Measurements from ENCODE around the gene HSPBP1. TPM values are rescaled to one million over a fixed set of nuclear protein-coding genes. Genes with fewer than 3 reads are reported as not detected.
A peak's percentile ranks its signal among the peaks of the same experiment; 100 is the strongest.

The HSPBP1 gene
- total RNA-seq, 1 donor from 2014 or later: 29.2 TPM

DNA sequence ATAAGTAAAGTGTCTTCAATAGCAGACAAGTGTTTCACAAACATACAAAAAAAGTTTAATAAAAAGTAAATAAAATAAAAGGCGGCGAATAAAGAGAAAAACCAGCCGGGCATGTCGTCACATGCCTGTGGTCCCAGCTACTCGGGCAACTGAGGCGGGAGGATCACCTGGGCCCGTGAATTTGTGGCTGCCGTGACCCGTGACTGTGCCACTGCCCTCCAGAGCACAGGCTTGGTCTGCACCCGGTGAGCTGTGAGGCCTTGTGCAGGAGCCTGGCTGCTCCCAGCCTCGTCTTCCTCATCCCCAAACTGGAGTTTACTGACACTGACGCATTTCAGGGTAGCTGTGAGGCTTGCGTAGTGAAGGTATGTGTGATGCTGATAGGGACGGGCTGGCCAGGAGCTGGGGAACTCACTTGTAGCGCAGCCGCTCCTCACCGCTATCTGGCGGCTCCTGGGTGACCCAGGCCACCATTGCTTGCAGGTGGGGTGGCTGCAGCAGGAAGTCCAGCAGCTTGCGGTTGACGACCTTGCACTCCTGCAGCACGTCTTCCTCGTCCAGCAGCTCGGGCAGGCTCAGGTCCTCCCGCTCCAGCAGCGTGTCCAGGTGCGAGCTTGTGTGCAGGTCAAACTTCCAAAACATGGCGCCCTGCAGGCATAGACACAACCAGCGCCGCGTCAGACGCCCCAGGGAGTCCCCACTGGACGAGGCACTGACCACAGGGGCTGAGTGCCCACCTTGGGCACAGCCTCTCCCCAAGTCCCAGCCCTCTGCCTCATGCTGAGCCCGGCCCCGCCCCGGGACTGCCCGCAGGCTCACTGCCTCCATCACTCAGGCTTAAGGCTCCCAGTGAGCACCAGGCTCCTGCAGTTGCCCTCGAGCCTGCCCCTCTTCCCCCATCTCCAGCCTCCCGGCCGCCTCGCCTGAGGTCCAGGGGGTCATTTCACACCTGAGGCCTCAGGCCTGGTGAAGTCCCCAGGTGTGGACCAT, 33.2 kb downstream of the HSPBP1 start:
- intact Hi-C loops (cut with DNase I): no loop called here
- DNase-seq (no peak), ATAC-seq (ENCODE audit: poor library complexity) (no peak)

DNA sequence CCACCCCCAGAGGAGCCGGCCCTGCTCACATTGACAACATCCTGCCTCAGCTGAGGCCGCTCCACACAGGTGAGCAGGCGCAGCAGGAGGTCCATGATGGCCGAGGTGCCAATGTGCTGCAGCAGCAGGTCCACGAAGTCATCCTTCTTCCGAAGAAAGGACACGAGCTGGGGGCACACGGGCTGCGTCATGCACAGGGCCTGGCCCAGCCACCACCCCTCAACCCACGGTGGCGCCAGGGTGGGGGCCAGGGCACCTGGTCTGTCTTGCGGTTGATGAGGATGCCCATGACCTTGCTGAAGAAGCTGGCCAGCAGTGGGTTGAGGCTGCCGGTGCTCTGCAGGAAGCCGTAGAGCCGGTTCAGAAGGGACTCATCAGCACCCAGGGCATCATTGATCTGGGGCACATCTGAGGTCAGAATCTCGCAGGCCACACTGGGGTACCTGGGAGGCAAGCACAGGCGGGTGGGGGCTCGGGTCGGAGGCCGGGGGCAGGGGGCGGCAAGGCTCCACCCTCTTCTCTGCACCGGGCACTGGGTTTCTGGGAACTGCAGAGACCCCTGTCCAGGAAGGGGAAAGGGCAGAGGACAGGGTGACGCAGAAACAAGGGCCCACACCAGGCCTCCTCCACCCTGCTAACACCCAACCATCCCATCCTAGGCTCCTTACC, 34.5 kb downstream of the HSPBP1 start:
- no peak for ATAC-seq (ENCODE audit: poor library complexity)
- no peak for DNase-seq

DNA sequence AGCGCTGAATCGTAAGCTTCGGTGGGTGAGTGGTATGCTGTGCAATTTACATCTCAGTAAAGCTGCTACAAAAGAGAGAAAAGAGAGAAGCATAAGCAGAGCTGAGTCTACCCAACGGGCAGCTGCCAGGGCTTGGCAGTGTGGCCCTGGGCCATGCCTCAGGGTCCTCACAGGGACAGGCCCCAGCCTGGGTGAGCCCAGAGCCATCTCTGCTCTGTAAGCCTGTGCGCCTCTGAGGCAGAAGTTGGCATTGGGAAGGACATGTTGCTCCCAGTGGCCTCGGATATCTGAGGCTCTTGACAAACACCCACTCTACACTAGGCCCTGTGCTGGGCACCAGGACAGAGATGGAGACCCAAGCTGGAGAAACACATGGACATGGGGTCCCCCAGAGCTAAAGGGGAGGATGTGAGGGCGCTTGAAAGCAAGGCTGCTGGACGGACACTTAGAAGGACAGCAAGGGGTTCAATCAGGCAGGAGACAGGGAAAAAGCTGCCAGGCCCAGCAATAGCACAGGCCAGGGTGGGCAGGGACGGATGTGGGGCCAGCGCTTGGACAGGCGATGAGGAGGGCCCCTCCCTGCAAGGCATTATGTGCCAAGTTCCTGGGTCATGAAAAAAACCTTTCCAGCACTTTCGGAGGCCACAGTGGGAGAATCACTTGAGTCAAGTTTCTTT, 35.8 kb downstream of the HSPBP1 start:
- no peak for ATAC-seq (ENCODE audit: poor library complexity)
- no peak for DNase-seq

More for the DNA sequence above, 34.5 kb downstream of the HSPBP1 start:
- intact Hi-C loops (cut with DNase I): no loop called here

GRCh38 chr19:55242517-55242916, 37.4 kb downstream of the HSPBP1 start:
- ATAC-seq (ENCODE audit: poor library complexity): no peak
- DNase-seq: no peak
- intact Hi-C loops (cut with DNase I): no loop called here

More for the DNA sequence above, 35.8 kb downstream of the HSPBP1 start:
- intact Hi-C loops (cut with DNase I): no loop called here

DNA sequence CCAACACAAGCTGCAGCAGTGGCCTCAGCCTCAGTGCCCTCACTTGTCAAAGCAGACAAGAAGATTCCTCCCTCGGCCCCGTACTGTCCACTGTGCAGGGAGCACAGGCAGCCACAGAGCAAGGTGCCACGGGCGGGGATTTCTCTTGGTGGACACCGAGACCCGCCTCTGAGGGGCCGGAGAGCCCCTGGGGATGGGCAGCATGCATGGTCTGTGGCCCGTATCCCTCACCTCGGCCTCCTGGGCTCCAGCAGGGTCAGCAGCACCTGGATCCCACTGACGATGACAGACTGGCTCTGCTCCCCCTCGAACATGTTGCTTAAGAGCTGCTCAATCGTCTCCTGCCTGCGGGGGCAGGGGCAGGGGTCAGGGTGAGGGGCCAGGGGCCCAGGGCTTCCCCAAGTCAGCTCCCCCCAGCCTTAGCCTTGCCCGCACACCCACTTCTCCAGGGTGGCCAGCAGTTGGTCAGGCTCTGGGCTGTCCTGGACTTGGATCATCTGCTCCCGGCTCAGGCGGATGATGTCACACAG, 37.9 kb downstream of the HSPBP1 start:
- intact Hi-C loops (cut with DNase I): no loop called here

GRCh38 chr19:55241143-55241934, 38.6 kb downstream of the HSPBP1 start:
- ATAC-seq (ENCODE audit: poor library complexity) (no peak), DNase-seq (no peak)
- intact Hi-C loops (cut with DNase I): no loop called here

More for the DNA sequence above, 37.9 kb downstream of the HSPBP1 start:
- DNase-seq: no peak
- ATAC-seq (ENCODE audit: poor library complexity): no peak

GRCh38 chr19:55240713-55241020, 39.2 kb downstream of the HSPBP1 start:
- ATAC-seq (ENCODE audit: poor library complexity): no peak
- DNase-seq: no peak
- intact Hi-C loops (cut with DNase I): no loop called here

DNA sequence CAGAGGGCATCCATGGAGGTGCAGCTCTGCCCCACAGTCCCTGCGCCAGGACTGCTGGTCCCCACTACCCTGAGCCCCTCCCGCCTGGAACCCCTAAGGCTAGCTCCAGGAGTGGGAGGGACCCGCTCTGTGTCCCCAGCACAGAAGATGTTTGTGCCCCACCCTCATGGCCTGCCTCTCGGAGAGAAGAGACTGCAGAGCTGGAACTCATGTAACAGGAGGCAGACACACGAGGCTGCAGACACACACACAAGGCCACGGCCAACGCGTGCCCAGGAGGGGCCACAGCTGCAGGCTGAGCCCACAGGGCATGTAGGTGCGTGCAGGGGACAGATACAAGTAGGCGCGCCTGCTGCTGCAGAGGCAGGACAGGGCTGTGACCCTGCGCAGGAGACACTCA, 40.9 kb downstream of the HSPBP1 start:
- ATAC-seq (ENCODE audit: poor library complexity) (no peak), DNase-seq (no peak)
- intact Hi-C loops (cut with DNase I): no loop called here

GRCh38 chr19:55238030-55238429, 41.9 kb downstream of the HSPBP1 start:
- no peak for DNase-seq
- no peak for ATAC-seq (ENCODE audit: poor library complexity)

GRCh38 chr19:55232986-55233385, 46.9 kb downstream of the HSPBP1 start:
- intact Hi-C loops (cut with DNase I): no loop called here
- no peak for DNase-seq
- ATAC-seq (ENCODE audit: poor library complexity): no peak

More at GRCh38 chr19:55238030-55238429, 41.9 kb downstream of the HSPBP1 start:
- intact Hi-C loops (cut with DNase I): no loop called here

DNA sequence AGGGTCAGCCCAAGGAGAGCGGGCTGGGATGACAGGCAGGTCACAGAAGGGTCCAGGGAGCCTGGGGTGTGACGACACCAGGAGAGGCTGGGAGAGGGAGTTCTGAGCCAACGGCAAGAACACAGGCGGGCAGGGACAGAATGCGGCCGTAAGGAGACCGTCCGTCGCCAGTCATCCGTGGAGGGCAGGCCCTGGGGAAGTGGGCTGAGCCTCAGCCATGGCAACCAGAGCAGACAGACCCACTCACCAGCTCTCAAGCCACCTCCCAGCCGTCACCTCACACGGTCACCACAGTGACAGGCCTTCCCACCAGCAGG, 47.7 kb downstream of the HSPBP1 start:
- no peak for ATAC-seq (ENCODE audit: poor library complexity)
- intact Hi-C loops (cut with DNase I): no loop called here
- no peak for DNase-seq

DNA sequence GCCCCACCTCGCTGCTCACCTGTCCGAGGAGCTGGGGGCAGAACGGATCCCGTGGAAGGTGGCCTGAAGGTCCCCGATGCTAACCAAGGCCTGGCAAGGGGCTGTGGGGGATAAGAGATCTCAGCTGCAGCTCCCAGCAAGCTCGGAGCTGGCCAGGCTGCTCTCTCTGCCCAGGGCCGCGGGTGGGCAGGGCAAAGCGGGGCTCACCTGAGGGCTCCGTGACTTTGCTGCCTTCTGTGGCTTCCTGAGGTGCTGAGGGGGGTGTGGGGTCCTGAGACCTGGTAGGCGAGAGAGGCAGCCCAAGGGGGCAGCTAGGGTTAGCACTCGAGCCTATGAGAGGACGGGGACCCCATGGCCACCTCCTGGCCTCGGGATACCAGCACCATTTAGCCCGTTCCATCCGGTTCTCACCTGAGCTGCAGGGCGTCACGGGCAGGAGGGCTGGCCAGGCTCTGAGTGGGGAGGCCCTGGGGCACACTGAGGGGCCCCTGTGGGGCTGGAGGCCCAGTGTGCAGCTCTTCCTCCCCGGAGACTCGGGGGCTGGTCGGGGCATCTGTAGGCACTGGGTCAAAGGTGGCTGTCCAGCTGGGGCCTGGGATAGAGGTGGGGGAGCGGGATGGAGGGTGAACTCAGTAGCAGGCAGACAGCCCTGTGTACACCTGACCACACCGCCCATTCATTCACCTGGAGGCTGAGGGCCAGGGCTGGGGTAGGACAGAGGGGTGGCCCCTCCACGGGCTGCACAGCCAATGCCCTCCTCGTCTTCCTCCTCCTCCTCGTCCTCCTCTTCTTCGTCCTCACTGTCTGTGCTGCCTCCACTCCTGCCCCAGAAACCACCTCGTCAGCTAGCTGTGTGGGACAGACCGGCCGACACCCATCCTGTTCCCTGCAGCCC, 48.3 kb downstream of the HSPBP1 start:
- no peak for DNase-seq
- intact Hi-C loops (cut with DNase I): no loop called here
- ATAC-seq (ENCODE audit: poor library complexity): no peak

- ATAC-seq (ENCODE audit: poor library complexity) (no peak), DNase-seq (no peak)
- intact Hi-C loops (cut with DNase I): no loop called here
Measured at GRCh38 chr19:55230780-55231179, 49.1 kb downstream of the HSPBP1 start.

GRCh38 chr19:55230329-55230728, 49.6 kb downstream of the HSPBP1 start:
- intact Hi-C loops (cut with DNase I): no loop called here
- DNase-seq: no peak
- no peak for ATAC-seq (ENCODE audit: poor library complexity)

DNA sequence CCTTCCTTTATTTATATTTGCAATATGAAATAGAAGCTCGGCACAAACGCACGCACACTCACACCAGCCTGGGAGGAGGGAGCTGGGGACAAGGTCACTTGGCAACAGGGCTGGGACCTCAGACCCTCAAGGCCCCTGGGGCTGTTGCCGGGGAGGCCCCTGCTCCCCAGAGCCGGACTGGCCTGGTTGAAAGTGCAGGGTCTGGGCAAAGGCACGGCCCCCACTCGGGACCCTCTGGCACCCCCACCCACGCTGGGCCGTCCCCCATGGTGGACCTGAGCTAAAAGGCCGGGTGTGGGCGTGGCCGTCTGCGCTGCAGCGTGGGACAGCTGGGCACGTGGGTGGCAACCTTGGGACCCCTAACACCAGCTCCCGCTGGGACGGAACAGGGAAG, 50.1 kb downstream of the HSPBP1 start:
- no peak for DNase-seq
- intact Hi-C loops (cut with DNase I): no loop called here
- no peak for ATAC-seq (ENCODE audit: poor library complexity)

- DNase-seq (no peak), ATAC-seq (ENCODE audit: poor library complexity) (no peak)
- intact Hi-C loops (cut with DNase I): no loop called here
Measured at GRCh38 chr19:55229145-55229788, 50.6 kb downstream of the HSPBP1 start.

DNA sequence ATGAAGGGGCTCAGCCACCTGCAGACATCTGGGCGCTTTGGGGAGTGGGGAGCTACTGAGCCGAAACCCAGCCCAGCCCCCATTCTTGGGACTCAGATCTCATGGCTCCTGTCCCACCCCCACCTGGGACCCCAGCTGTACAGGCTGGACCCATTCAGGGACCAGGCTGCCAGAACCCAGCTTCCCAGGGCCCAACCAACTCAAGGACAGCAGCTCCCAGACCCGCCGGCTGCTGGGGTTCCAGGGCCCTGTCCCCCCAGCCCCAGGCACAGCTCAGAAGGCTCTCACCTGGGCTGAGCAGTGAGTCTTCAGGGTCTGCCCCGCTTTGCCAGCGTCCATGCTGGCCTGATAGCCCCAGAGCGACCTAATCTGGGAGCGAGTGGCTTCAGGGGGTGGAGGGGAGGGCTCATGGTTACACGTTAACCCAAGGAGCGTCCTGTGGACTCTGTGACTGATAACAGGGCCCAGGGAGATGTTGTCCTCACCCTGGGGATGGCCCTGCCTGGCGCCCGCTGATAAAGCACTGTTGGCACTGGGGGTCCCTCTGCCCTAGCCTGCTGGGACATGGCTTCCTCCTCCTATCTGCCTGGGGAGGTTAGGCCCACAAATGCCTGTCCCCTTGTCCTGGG, 51.4 kb downstream of the HSPBP1 start, which contains the start of gene TMEM86B:
TSS of gene TMEM86B (minus strand) at position 361 of the 629 bp plus-strand sequence. CDS start at position 339, 22 bp downstream.
- peak; percentile 9 for ATAC-seq (ENCODE audit: poor library complexity)
- no peak for DNase-seq
- intact Hi-C loops (cut with DNase I): no loop called here

Measured in Right ventricle myocardium superior (tissue), 1 donor.